ENCODE results near the gene TMEM63C.

The TMEM63C gene

GRCh38 chr14:77184396-77185092, 2.9 kb downstream of the TMEM63C start:
- WGBS (ENCODE audit: insufficient coverage), result 66% methylated on average over 8 of the region's 11 CpGs
- H3K27me3 ChIP-seq (replicated peaks in 2 of 5; ENCODE audit: control insufficient read depth in 4 of 5, insufficient read depth in 5 of 5, low read length in 4 of 5), result peaks cover 0 to 5% (median 0%) of the 10 kb centered on the region in 5 experiments
- POLR2A ChIA-PET, result no interaction called here
- no peak overlapping the region for H3K4me3 ChIP-seq (ENCODE audit: control insufficient read depth in 1 of 7, extremely low read depth in 1 of 7, insufficient read depth in 4 of 7, low read depth in 2 of 7, low read length in 6 of 7)
- CTCF ChIA-PET, result interaction anchor here (0.7 to 2.3 kb wide), 3 partner anchors 24 to 33 kb away, joined by 3 to 7 read pairs (median 3); no protein-coding TSS in a partner anchor
- H3K9me3 ChIP-seq (ENCODE audit: control extremely low read depth in 1 of 5, control insufficient read depth in 4 of 5, insufficient read depth in 2 of 5, low read depth in 1 of 5, low read length in 4 of 5), result no peaks in the 10 kb centered on the region
- DNase-seq, result no peak
- no peak overlapping the region for H3K27ac ChIP-seq (ENCODE audit: insufficient read depth in 1 of 2, low read depth in 1 of 2, low read length in 2 of 2, poor library complexity in 1 of 2, severe bottlenecking in 2 of 2)
- H3K36me3 ChIP-seq (ENCODE audit: control insufficient read depth in 4 of 4, insufficient read depth in 4 of 4, low read length in 3 of 4), result no peaks in the 10 kb centered on the region
- H3K4me1 ChIP-seq (ENCODE audit: control extremely low read depth in 1 of 4, control insufficient read depth in 4 of 4, insufficient read depth in 4 of 4, low read length in 3 of 4), result peaks cover 2 to 31% (median 23%) of the 10 kb centered on the region in 4 experiments

GRCh38 chr14:77185093-77185465, 3.5 kb downstream of the TMEM63C start:
- H3K4me1 ChIP-seq (ENCODE audit: control extremely low read depth in 1 of 4, control insufficient read depth in 4 of 4, insufficient read depth in 4 of 4, low read length in 3 of 4), result peaks cover 2 to 31% (median 23%) of the 10 kb centered on the region in 4 experiments
- H3K9me3 ChIP-seq (ENCODE audit: control extremely low read depth in 1 of 5, control insufficient read depth in 4 of 5, insufficient read depth in 2 of 5, low read depth in 1 of 5, low read length in 4 of 5), result no peaks in the 10 kb centered on the region
- no peak overlapping the region for H3K4me3 ChIP-seq (ENCODE audit: control insufficient read depth in 1 of 7, extremely low read depth in 1 of 7, insufficient read depth in 4 of 7, low read depth in 2 of 7, low read length in 6 of 7)
- ChIA-PET CTCF (interaction anchor here (0.7 to 2.3 kb wide), 2 partner anchors 24 to 28 kb away, joined by 3 to 7 read pairs; no protein-coding TSS in a partner anchor), POLR2A (no interaction called here)
- peaks cover 0 to 5% (median 0%) of the 10 kb centered on the region in 5 experiments for H3K27me3 ChIP-seq (replicated peaks in 2 of 5; ENCODE audit: control insufficient read depth in 4 of 5, insufficient read depth in 5 of 5, low read length in 4 of 5)
- no peaks in the 10 kb centered on the region for H3K36me3 ChIP-seq (ENCODE audit: control insufficient read depth in 4 of 4, insufficient read depth in 4 of 4, low read length in 3 of 4)
- no peak overlapping the region for H3K27ac ChIP-seq (ENCODE audit: insufficient read depth in 1 of 2, low read depth in 1 of 2, low read length in 2 of 2, poor library complexity in 1 of 2, severe bottlenecking in 2 of 2)
- 94% methylated on average over 2 of the region's 2 CpGs for WGBS (ENCODE audit: insufficient coverage)
- no peak for DNase-seq

- H3K4me3 ChIP-seq (ENCODE audit: control insufficient read depth in 1 of 7, extremely low read depth in 1 of 7, insufficient read depth in 4 of 7, low read depth in 2 of 7, low read length in 6 of 7), result no peak overlapping the region
- no peak for DNase-seq
- peaks cover 2 to 19% (median 11%) of the 10 kb centered on the region in 4 experiments for H3K4me1 ChIP-seq (ENCODE audit: control extremely low read depth in 1 of 4, control insufficient read depth in 4 of 4, insufficient read depth in 4 of 4, low read length in 3 of 4)
- H3K36me3 ChIP-seq (ENCODE audit: control insufficient read depth in 4 of 4, insufficient read depth in 4 of 4, low read length in 3 of 4), result no peaks in the 10 kb centered on the region
- H3K27ac ChIP-seq (ENCODE audit: insufficient read depth in 1 of 2, low read depth in 1 of 2, low read length in 2 of 2, poor library complexity in 1 of 2, severe bottlenecking in 2 of 2), result no peak overlapping the region
- H3K27me3 ChIP-seq (replicated peaks in 2 of 5; ENCODE audit: control insufficient read depth in 4 of 5, insufficient read depth in 5 of 5, low read length in 4 of 5), result peaks cover 0 to 1% (median 0%) of the 10 kb centered on the region in 5 experiments
- 93% methylated on average over 11 of the region's 15 CpGs for WGBS (ENCODE audit: insufficient coverage)
- no peaks in the 10 kb centered on the region for H3K9me3 ChIP-seq (ENCODE audit: control extremely low read depth in 1 of 5, control insufficient read depth in 4 of 5, insufficient read depth in 2 of 5, low read depth in 1 of 5, low read length in 4 of 5)
- POLR2A ChIA-PET, result no interaction called here
- CTCF ChIA-PET, result interaction anchor here (1.1 kb wide), 1 partner anchor 90 kb away, joined by 4 read pairs; no protein-coding TSS in a partner anchor
Measured at GRCh38 chr14:77186911-77187648, 5.5 kb downstream of the TMEM63C start.

GRCh38 chr14:77187649-77188012, 6.0 kb downstream of the TMEM63C start:
- no peak overlapping the region for H3K27ac ChIP-seq (ENCODE audit: insufficient read depth in 1 of 2, low read depth in 1 of 2, low read length in 2 of 2, poor library complexity in 1 of 2, severe bottlenecking in 2 of 2)
- H3K4me3 ChIP-seq (ENCODE audit: control insufficient read depth in 1 of 7, extremely low read depth in 1 of 7, insufficient read depth in 4 of 7, low read depth in 2 of 7, low read length in 6 of 7), result no peak overlapping the region
- WGBS (ENCODE audit: insufficient coverage), result 91% methylated on average over 3 of the region's 3 CpGs
- POLR2A ChIA-PET, result no interaction called here
- H3K27me3 ChIP-seq (replicated peaks in 2 of 5; ENCODE audit: control insufficient read depth in 4 of 5, insufficient read depth in 5 of 5, low read length in 4 of 5), result no peaks in the 10 kb centered on the region
- DNase-seq, result no peak
- H3K4me1 ChIP-seq (ENCODE audit: control extremely low read depth in 1 of 4, control insufficient read depth in 4 of 4, insufficient read depth in 4 of 4, low read length in 3 of 4), result peaks cover 0 to 13% (median 6%) of the 10 kb centered on the region in 4 experiments
- no peaks in the 10 kb centered on the region for H3K9me3 ChIP-seq (ENCODE audit: control extremely low read depth in 1 of 5, control insufficient read depth in 4 of 5, insufficient read depth in 2 of 5, low read depth in 1 of 5, low read length in 4 of 5)
- CTCF ChIA-PET, result interaction anchor here (1.3 kb wide), 1 partner anchor 34 kb away, joined by 4 read pairs; no protein-coding TSS in a partner anchor
- no peaks in the 10 kb centered on the region for H3K36me3 ChIP-seq (ENCODE audit: control insufficient read depth in 4 of 4, insufficient read depth in 4 of 4, low read length in 3 of 4)

GRCh38 chr14:77189479-77189878, 7.9 kb downstream of the TMEM63C start:
- WGBS (ENCODE audit: insufficient coverage), result 90% methylated on average over 3 of the region's 4 CpGs
- H3K27me3 ChIP-seq (replicated peaks in 2 of 5; ENCODE audit: control insufficient read depth in 4 of 5, insufficient read depth in 5 of 5, low read length in 4 of 5), result no peaks in the 10 kb centered on the region
- H3K27ac ChIP-seq (ENCODE audit: insufficient read depth in 1 of 2, low read depth in 1 of 2, low read length in 2 of 2, poor library complexity in 1 of 2, severe bottlenecking in 2 of 2), result no peak overlapping the region
- H3K9me3 ChIP-seq (ENCODE audit: control extremely low read depth in 1 of 5, control insufficient read depth in 4 of 5, insufficient read depth in 2 of 5, low read depth in 1 of 5, low read length in 4 of 5), result no peaks in the 10 kb centered on the region
- no peaks in the 10 kb centered on the region for H3K36me3 ChIP-seq (ENCODE audit: control insufficient read depth in 4 of 4, insufficient read depth in 4 of 4, low read length in 3 of 4)
- no peak overlapping the region for H3K4me3 ChIP-seq (ENCODE audit: control insufficient read depth in 1 of 7, extremely low read depth in 1 of 7, insufficient read depth in 4 of 7, low read depth in 2 of 7, low read length in 6 of 7)
- no peak for DNase-seq
- POLR2A ChIA-PET, result no interaction called here
- peaks cover 0 to 4% (median 2%) of the 10 kb centered on the region in 4 experiments for H3K4me1 ChIP-seq (ENCODE audit: control extremely low read depth in 1 of 4, control insufficient read depth in 4 of 4, insufficient read depth in 4 of 4, low read length in 3 of 4)
- CTCF ChIA-PET, result interaction anchor here (1.9 kb wide), 1 partner anchor 8 kb away, joined by 6 read pairs; the partner anchor contains the start of gene TMEM63C

GRCh38 chr14:77190977-77191376, 9.4 kb downstream of the TMEM63C start:
- ChIA-PET POLR2A (interaction anchor here (0.5 kb wide), 1 partner anchor 68 kb away, joined by 4 read pairs; no protein-coding TSS in a partner anchor), CTCF (interaction anchor here (1.4 to 1.9 kb wide), 3 partner anchors 9 to 21 kb away, joined by 3 to 6 read pairs (median 6); partner anchors contain the start of gene TMEM63C)
- Histone ChIP-seq H3K27me3 (replicated peaks in 2 of 5; ENCODE audit: control insufficient read depth in 4 of 5, insufficient read depth in 5 of 5, low read length in 4 of 5) (peaks cover 0 to 1% (median 0%) of the 10 kb centered on the region in 5 experiments), H3K4me3 (ENCODE audit: control insufficient read depth in 1 of 7, extremely low read depth in 1 of 7, insufficient read depth in 4 of 7, low read depth in 2 of 7, low read length in 6 of 7) (no peak overlapping the region), H3K4me1 (ENCODE audit: control extremely low read depth in 1 of 4, control insufficient read depth in 4 of 4, insufficient read depth in 4 of 4, low read length in 3 of 4) (no peaks in the 10 kb centered on the region), H3K9me3 (ENCODE audit: control extremely low read depth in 1 of 5, control insufficient read depth in 4 of 5, insufficient read depth in 2 of 5, low read depth in 1 of 5, low read length in 4 of 5) (no peaks in the 10 kb centered on the region), H3K27ac (ENCODE audit: insufficient read depth in 1 of 2, low read depth in 1 of 2, low read length in 2 of 2, poor library complexity in 1 of 2, severe bottlenecking in 2 of 2) (no peak overlapping the region), H3K36me3 (ENCODE audit: control insufficient read depth in 4 of 4, insufficient read depth in 4 of 4, low read length in 3 of 4) (no peaks in the 10 kb centered on the region)
- WGBS (ENCODE audit: insufficient coverage), result no CpG with 5 or more reads among the region's 1 CpG
- no peak for DNase-seq

All from common myeloid progenitor, CD34-positive (primary cell).